SHP77 (cell line): Measurements from ENCODE around the gene CHCHD4.
A peak's percentile ranks its signal among the peaks of the same experiment; 100 is the strongest.

Source experiments
- DNase-seq, 2 experiments: peaks; one replicate each; lab custom pipeline; 2025; lab: John Stamatoyannopoulos, UW

CHCHD4 gene

DNA sequence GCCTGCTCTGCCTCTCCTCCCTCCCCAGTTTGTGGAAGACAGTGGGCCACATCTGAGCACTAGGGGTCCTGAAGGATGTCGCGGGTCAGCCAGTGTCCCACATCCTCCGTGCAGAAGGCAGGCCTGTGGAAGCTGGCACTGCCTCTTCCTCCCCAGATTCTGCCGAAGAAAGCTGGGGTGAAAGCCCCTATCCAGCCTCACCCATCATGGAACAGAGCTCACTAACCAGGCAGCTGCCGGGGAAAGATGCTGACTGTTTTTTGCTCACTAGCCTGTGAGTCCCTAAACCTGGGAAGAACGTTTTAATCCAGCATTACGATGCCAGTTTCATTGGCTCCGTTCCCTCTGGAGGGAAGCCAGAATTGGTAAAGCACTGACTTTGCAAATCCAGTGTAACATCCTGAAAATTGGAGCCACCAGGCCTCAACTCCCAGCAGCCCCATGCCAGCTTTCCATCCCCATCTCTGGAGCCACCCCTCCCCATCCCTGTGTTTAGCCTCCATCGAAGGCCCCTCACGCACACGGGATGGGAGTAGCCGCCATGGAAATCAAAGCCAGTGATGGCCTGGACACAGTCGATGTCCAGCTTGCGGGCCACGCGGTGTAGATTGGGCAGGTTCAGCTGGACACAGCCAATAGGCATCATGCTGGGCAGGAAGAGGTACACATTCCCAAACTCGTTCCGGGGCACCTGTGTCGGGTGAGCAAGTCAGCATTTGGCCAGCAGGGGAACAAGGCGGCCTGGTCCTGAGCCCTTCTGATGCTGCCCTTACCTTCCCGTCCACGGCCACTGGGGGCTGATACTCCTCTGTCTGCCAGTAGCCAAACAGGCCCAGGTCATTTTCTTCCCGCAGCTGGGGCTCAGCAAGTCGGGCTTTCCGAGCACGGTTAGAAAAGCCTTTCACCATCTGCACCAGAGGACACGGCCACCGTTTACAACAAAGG is 23.6 kb upstream of the CHCHD4 start:
- DNase-seq: no peak

DNA sequence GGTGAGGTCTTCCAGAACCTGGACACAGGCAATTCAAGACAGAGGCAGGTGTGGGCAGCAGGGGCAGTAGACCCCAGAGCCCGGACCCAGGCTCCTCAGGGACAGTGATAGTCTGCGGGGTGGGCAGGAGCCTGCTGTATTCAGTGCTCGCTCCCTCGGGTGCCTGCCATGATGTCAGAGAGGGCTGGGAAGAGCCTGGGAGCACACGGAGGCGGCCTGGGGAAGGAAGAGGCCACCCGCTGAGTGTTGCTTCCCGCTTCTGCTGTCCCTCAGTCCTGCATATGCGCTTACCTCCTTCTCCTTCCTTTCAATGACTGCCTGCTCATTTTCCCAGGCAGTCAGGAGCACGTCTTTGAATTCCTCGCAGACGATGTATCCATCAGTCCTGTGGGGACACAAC is 22.9 kb upstream of the CHCHD4 start:
- no peak for DNase-seq

DNA sequence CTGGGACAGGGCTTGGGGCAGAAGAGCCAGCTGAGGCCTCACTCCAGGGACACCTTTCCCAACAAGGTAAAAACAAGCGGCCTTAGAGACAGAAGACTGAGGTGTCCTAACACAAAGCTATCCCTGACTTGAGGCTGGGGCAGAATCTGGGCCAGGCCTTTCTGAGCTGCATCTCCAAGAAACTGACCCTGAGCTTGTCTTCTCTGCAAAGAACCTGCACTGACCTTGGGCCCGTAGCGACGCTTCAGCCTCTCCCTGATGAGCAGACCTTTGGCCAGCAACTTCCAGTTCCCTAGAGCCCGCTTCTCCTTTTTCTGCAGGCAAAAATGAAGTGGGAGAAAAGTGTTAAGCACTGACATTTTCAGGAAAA is 22.4 kb upstream of the CHCHD4 start:
- DNase-seq: no peak

DNA sequence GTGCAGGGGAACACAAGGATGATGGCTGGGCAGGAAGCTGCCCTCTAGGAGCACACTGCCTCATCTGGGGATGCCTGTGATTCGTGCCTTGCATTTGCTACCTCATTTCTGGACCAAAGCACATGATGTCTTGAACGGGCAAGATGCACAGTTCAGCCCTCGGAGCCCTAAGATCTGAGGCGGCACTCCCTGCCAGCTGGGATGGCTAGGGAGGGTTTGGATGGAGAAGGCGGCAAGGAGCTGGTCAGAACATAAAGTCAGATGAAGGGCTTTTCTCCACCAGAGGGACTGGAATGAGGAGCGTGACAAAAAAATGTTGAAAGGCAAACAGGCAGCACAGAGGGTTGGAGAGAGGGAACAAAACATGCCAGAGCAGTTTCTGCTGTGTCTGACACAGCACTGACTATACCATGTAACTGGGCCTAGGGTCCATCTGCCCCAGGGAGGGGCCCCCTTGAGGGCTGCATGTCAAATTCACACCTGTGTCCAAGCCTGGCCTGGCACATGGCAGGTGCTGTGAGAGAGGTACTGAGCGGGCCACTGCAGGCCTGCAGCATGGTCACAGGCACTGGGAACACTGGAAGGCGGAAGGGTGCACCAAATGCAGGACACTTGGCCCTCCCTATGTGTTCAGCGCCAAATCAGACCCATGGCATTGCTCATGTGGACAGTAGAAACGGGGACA is 21.9 kb upstream of the CHCHD4 start:
- no peak for DNase-seq

DNA sequence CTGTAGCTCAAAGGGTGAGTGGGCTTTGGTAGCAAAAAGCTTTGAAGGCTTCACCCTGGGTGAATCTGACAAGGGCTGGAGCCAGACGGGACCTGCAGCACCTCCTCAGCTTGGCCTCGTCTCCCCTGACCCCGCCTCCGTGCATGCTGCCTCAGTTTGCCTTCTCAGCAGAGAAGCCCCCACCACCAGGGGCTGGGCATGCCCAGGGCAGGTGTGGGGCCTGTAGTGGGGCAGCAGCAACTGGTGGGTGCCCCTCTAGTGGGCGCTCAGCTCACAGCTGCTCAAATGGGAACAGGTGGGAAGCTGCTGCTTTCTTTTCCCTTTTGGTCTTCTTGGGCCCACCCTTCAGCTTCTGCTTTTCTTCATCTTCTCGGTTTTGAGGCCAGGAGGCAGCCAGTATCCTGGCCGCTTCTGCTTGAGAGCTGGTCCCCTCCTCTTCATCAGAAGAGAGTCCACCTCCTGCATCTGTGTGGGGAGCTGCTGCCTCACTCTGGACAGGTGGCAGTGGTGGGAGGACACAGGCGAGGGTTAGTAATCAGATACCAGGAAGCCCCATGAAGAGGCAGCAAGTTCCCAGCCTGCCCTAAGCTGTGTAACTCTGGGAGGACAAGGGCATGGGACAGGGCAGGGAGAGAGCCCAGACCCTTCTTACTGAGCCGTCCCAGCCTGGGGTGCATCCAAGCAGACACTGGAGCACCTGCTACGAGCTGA is 21.2 kb upstream of the CHCHD4 start:
- DNase-seq: no peak

DNA sequence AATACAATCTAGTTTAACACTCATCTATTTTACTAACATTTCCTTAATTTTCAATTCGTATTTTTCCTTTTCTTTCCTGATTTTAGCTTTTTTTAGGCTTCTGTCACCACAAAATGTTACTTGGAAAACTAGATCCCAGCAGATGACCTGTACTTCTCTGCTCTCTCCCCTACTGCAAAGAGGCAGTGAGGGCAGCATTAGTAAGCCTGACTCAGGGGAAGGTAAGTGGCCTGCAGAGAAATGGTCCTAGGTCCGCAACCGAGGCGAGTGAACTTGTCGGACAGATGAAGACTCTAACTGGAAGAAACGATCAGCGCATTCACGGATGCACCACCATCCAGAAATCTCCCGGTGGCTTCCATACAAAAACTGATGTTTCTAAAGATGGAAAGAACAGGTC is 20.6 kb upstream of the CHCHD4 start:
- DNase-seq: no peak

DNA sequence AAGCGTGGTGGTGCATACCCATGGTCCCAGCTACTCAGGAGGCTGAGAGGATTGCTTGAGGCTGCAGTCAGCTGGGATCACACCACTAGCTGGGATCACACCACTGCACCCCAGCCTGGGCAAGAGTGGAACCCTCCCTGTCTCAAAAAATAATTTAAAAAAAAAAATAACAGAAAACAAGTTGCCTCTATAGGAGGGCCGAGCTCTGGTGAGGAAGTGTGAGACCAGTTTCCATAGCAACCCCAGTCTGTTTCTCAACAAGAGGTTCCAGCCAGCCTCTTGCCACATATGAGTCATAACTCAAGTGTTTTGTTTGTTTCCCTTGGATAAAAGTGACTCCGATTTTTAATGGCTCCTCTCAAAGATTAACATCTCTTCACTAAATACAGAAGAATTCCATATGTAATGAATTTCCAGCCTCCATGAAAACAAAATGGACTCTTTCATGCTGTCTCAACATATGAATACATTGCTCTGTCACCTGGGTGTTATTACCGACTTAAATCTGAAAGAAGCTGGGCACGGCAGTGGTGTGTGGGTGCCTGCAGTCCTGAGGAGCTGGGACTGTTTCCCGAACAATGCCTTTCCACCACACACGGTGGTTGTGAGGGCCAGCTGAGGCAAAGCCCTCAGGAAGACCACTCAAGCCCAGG is 19.9 kb upstream of the CHCHD4 start:
- peak; percentile 79 to 86 for DNase-seq

DNA sequence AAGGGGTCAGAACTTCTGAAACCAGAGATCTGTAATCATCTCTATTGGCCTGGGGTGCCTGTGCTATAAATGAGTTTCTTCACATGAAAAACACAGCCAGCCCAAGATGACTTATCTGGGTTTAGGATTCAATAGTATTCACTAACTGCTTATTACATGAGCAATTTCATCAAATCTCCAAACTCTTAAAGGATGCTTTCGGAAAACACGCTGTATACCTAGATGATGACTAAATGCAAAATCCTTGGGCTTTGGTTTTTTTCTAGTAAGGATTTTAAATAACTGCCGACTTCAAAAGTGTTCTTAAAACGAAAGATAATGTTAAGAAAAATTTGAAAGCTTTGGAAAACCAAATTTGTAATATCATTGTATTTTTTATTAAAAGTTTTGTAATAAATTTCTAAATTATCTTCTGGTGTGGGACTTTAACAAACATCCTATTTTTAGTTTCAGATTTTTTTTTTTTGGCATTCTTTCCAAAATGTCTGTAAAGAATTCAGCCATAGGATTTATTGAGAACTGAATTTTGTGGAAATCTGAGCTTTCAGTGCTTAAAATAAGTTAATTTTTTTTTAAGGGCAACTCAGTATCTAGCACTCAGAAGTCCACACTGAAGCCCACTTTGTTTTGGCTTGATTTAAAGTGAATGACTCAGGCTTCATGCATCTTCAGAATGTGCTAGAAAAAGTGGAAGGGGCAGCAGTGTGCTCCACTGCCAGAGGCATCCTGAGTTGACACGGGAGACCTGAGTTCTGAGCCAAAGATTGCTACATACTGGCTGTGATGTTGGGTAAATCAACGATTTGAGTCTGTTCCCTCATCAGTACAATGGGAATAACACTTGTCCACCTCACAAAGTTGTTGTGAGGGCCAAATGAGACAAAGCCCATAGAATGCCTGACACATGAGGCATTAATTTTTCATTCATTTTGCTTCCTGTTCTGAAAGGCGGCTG is 18.9 kb upstream of the CHCHD4 start:
- no peak for DNase-seq

DNA sequence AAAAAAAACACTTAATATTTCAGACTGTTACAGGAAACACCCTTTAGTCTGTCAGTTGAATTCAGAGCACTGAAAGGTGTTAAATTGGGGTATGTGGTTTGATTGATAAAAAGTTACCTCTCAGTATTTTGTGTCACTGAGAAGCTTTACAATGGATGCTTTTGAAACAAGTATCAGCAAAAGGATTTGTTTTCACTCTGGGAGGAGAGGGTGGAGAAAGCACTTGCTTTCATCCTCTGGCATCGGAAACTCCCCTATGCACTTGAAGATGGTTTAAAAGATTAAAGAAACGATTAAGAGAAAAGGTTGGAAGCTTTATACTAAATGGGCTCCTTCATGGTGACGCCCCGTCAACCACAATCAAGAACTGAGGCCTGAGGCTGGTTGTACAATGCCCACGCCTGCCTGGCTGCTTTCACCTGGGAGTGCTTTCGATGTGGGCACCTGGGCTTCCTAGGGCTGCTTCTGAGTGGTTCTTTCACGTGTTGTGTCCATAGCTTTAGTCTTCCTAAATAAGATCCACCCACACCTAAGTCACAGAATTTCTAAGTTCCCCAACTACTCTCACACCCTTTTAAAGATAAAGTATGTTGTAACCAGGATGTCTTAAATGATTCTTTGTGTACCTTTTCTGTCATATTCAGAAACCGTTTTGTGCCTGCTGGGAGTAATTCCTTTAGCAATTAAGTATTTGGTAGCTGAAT is 18.0 kb upstream of the CHCHD4 start:
- no peak for DNase-seq

DNA sequence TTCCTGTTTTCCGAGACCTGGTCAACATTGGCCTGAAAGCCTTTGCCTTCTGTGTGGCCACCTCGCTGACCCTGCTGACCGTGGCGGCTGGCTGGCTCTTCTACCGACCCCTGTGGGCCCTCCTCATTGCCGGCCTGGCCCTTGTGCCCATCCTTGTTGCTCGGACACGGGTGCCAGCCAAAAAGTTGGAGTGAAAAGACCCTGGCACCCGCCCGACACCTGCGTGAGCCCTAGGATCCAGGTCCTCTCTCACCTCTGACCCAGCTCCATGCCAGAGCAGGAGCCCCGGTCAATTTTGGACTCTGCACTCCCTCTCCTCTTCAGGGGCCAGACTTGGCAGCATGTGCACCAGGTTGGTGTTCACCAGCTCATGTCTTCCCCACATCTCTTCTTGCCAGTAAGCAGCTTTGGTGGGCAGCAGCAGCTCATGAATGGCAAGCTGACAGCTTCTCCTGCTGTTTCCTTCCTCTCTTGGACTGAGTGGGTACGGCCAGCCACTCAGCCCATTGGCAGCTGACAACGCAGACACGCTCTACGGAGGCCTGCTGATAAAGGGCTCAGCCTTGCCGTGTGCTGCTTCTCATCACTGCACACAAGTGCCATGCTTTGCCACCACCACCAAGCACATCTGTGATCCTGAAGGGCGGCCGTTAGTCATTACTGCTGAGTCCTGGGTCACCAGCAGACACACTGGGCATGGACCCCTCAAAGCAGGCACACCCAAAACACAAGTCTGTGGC is 17.1 kb upstream of the CHCHD4 start:
- no peak for DNase-seq

DNA sequence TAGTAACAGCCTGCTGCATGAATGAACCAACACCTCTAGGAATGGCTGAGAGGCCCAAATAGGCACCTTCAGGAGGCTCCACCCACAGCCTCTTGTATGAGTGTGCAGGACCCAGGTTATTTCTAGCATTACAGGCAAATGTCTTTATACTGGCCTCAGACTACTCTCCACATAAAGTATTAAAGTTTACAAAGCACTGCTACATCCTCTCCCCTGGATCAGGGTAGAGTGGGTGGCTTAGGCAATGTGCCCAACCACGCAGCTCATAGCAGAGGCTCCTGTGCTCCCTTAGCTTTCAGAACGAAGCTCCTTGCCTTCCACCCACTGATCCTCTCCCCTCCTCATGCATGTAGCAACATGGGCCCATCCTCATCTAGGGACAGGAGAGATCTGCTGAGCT is 16.5 kb upstream of the CHCHD4 start:
- DNase-seq: no peak

DNA sequence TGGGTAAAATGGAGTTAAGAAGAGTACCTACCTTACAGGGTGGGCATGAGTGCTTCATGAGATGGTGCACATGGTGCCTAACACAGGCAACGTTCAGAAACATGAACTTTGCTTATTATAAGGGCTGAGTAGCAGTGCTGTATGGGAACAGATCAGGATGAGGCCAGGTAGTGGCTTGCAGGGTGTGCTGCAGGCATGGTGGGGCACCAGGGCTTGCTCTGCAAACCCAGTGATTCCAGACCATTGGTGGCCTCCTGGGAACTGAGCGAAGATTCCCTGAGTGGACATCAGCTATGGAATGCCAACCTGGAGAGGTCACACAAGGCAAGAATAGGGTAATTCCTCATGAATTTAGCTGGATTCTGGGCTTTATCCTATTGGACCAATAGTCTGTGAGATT is 16.0 kb upstream of the CHCHD4 start:
- no peak for DNase-seq

DNA sequence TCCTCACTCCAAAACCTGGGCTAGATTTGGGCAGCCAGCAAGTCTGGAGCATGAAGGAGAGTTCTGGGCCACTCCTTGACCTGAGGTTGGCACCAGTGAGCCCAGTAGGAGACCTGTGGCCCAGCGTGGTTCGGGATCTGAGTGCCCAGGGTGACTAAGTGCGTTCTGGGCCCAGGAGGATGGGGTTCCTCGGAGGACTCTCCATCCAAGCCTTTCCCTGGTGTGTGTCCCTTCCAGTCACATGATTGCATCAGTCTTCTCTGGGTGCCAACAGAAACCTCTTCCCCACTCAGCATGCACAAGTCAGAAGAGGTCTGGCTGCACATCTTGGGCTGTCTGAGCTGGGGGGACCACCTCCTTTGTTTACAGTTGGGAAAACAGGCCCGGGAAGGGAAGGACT is 15.1 kb upstream of the CHCHD4 start:
- DNase-seq: no peak

DNA sequence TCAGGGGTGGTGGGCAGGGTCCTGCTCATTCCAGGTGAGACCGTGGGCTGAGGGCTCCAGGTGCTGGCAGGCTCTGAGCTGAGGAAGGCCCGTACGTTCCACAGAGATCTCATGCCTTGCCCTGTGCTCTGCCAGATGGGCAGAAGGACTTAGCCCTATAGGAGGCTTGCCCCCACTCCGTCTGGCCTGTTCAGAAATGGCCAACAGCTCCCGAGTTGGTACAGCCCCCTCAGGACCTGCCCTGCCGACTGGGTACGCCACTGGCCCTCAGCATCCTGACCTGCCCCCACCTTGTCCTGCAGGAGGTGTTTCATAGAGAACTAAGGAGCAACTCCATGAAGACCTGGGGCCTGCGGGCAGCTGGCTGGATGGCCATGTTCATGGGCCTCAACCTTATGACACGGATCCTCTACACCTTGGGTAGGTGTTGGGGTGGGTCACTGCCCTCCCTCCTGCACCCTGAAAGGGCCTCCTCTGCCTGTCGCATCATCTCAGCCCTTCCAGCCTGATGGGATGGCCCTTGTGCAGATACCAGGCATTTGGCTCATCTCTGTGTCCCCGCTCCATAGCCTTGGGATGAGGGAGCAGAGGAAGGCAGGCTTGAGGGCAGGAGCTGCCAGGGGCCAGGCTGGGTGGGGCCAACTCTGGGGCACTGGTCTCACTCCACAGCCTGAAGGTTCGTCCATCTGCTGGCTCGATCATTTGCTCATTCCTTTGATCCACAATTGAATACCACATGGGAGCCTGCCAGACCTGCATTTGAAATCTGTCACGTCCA is 14.4 kb upstream of the CHCHD4 start:
- DNase-seq: no peak

DNA sequence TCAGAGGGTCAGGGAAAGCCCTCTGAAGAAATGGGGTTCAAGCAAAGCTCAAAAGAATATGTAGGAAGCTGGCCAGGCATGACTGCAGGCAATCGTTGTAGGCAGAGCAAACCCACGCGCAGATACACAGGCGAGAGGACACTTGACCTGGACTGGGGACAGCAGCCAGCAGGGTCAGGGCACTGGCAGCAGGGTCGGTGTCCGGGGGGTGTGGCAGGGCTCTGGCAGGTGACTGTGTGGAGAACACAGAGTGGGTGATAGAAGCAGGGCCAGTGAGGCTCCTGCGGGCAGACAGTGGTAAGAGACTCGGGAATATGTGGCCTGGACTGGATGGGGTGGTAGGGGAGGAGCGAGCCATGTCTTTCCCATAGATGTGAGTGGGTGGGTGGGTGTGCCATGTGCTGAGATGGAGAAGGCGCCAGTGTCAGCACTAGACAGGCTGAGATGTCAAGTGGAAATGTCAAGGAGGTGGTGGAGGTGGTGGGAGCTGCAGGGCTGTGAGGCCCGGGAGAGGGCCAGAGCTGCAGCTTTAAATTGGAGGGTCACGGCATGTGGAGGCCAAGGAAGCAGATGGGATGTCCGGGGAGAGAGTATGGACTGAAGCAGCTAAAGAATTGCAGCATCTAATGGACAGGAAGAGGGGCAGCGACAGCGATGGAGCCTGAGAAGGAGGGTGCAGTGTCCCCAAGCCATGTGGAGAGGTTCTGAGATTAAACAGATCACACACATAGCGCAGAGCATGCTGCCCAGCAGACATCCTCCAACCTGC is 13.6 kb upstream of the CHCHD4 start:
- DNase-seq: no peak

DNA sequence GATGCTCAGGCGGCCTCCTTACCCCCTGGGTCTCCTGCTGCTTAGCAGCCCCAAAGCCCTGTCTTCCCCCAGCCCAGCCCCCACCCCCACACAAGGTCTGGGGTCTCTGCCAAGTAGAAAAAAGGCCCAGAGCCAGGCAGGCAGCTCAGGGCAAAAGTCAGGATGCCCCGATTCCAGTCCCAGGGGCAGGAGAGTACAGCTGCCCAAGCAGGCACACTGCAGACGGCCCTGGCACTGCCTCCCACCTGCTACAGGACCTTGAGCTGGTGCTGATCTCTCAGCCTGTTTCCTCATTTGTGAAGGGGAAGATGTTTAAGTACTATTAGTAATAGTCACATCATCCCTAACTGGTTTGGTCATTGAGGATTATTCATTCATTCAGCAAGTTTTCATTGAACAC is 12.8 kb upstream of the CHCHD4 start:
- no peak for DNase-seq

DNA sequence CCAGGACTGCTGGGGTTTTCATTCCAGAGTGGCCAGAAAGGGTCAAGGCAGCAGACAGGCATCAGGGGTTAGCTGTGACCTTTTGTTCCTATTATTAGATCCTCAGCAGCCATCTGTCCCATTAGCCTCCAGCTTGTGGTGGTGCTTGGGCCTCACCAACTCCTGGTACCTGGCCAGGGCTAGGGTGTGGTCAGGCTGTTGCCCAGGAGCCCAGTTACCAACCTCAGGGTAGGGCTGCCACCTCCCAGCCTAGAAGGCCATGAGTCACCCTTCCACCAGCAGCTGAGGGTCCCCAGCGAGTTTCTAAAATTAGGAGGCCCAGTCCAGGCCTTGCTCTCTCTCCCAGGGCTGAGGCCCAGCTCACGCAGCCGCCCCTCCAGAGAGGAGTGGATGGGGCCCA is 12.3 kb upstream of the CHCHD4 start:
- no peak for DNase-seq

DNA sequence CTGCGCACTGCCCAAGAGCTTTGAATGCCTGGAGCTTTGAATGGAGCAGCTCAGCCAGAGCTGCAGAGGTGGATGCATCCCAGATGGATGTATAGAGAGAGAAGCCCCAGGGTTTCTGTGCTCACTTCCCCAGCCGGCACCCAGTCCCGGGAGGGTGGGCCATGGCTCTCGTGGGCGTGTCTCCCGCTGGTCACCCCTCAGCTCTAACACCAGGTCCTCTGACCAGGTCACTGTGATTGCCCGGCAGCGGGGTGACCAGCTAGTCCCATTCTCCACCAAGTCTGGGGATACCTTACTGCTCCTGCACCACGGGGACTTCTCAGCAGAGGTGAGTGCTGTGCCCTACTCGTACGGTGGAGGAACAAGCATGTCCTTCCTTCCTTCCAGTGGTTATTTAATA is 10.9 kb upstream of the CHCHD4 start:
- DNase-seq: no peak
